HG03439 (cell line): ENCODE data around the gene DYRK1B.

Experiments
- ATAC-seq: cut with Tn5 transposase; IDR thresholded peaks from one replicate; pipeline ENCODE4 v1.9.1; 2021; ENCODE audit warnings: mild to moderate bottlenecking, moderate library complexity; ENCODE audit not compliant: unreplicated experiment

Gene DYRK1B

DNA sequence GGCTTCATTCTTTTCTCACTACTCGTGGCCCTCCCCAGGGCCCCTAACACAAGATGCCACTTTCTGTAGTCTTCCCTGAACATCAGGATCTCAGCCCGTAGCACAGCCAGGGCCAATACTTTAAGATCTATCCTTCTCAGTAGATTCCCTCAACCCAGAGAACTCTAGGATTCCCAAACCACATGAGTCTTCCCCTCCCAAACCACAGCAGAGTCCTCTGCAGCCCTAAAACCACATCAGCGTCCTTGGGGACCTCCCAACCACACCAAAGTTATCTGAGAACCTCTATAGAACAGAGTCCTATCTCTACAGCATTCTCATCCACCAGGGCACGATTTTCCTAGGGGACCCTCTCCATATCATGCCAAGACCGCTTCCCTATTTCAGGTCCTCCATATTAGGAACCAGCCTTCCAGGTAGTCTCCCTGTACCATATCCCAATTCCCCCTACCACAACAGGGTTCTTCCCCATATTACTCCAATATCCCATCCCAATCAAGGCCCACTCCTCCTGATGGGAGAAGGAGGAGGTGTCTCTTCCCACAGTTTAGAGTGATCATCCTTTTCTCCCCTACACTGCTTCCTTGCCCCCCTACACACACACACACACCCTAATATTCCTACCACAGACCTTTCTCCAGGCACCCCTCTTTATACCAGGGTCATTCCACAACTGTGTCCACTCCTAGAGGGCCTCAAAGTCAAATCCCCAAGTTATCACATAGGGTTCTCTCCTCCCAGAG, 1.4 kb downstream of the DYRK1B start:
- no peak for ATAC-seq

DNA sequence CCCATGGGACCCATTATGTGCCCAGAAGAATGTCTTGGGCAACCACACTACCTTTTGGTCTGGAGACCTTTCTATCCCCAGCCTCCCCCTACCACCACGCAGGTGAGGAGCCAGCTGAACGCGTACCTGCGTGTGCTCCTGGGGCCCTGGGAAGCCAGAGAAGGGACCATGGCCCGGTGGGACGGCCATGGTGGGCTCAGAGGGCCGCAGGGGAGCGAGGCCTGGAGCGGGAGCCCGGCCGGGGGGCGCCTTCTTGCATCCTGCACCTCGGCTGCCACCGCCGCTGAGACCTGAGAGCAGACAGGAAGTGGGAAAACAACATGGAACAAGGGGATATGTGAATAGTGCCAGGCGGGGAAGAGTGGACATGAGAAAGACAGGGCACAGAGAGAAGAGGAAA, 2.3 kb downstream of the DYRK1B start:
- ATAC-seq: no peak

DNA sequence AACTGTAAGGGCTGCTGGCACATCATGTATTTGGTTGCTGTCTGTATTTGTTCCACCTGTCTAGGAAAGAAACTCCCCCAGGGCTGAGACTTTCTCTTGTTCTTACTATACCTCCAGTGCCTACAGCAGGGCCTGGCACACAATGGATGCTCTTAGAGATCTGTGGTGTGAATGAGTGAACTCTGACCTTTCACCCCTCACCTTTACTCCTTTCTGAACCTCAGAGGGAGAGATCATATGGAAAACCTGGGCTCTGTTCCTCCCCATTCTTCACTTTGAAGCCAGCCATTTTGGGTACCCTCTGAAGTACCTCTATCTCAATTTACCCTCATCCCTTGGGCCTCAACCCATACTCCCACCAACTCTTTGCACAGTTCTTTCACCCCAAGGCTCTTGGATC, 3.1 kb downstream of the DYRK1B start:
- no peak for ATAC-seq

DNA sequence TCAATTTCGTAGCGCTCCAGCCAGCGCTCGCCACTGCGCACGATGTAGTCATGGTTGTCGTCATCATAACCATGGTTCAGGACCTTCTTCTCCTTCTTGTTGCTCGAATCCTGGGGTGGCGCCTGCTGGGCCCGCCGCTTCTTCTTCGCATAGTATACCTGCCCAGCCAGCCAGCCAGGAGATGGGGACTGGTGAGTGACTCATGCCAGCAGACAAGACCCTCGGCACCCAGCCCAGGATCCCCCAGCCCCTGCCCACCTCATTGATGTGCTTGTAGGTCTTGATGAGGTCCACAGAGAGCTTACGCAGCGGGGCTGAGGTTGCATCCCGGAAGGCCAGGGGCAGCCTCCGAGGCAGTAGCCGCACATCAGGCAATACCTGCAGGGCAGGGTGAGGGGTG, 3.6 kb downstream of the DYRK1B start:
- no peak for ATAC-seq

DNA sequence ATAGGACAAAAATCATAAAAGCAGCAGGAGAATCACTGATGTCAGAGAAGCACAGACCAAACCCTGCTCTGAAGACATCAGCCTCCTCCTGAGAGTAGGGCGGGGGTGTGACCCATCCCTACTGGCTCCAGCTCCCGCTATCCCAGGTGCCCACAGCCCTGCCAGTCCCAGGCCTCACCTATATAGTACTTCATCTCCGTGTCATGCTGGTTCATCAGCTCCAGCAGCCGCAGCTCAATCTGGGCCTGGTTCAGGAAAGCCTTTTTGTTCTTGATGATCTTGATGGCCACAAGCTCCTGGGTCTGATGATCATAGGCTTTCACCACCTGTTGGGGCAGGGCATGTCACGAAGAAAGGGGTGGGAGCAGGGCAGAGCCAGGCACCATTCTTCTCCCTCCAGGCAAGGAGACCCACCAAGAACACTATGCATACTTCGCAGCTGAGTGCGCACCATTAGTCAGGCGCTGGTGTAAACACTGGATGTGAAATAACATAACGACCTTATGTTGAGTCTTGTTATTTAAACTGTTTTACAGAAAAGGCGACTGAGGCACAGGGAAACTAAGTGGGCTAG, 4.2 kb downstream of the DYRK1B start:
- ATAC-seq: no peak

DNA sequence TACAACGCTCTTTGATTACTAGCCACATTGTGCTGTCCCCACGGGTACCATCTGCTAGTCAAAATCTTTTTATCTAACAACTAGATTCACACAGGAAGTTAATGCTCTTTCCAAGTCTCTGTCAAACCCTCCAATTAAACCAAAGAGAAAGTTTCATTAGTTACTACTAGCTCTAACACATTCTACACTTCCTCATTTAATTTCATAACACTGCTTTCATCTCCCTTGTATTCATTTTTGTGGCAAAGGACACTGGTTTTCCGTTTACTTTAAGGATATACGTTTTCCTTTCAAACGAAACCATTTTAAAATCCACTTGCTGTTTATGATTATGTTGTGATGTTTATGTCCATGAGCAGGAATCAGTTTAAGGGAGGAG, 5.3 kb downstream of the DYRK1B start:
- no peak for ATAC-seq

DNA sequence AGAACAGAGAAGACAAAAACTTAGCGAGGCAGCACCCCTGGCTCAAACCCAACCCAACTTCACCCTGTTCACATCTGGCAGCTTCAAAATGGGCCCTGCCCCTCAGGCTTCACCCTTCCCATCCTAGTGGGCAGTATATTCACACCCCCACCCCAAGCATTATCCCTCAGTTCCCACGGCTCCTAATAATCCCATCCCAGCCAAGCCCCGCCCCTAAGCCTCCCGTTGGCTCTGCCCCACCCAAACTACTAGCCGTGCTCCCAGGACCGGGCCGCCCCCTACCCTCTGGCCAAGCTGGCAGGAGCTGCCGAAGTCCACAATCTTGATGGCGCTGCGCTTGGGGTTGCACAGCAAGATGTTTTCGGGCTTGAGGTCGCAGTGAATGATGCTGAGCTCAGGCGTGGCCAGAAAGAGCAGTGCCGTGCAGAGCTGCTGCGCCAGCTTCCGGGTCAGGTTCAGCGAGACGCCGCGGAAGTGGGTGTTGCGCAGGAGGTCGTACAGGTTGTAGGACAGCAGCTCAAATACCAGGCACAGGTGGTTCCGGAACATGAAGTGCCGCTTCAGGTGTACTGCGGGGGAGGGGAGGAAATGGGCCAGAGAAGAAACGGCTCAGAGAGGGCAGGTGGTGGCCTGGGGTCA, 5.8 kb downstream of the DYRK1B start:
- no peak for ATAC-seq

DNA sequence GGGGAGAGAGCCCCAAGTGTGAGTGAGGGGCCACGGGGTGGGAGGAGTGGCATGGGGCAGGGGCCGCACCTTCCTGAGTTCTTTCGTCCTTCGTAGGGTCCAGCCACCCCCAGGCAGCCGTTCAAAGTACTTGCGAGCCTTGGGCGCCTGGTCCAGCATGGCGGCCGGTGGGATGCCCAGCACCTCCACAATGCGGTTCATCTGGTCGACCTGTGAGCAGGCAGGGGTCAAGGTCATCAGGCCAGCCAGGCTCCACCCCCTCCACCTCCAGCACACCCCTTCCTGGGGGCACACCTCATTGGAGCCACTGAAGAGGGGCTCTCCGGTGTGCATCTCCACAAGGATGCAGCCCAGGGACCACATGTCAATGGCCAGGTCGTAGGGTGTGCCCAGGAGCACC, 6.7 kb downstream of the DYRK1B start:
- ATAC-seq: no peak

DNA sequence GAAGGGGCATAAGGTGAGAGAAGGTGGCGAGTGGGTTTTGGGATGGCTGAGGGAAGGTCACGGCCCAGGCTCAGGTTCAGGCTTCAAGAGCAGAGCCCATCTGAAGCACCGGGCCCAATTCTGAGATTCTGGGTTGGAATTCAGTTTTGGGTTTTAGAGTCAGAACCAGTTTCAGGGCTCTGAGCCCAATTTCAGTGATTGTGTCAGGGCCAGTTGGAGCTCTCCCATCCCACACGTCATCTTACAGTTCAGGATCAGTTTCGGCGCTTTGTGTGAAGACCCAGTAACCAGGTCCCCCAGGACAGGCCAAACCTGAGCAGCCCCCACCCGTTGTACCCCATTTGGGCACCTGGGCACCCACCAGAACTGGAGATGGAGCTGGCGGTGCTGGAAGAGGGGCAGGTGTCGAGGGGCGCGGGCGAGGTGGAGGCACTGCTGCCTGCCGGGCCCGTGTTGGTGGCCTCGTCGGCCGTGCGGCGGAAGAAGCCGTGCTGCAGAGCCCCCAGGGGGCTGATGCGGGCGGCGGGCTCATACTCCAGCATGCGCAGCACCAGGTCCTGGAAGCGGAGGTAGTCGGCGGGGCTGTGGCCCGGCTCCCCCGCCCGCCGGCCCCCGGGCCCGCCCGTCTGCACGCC, 7.5 kb downstream of the DYRK1B start:
- no peak for ATAC-seq

DNA sequence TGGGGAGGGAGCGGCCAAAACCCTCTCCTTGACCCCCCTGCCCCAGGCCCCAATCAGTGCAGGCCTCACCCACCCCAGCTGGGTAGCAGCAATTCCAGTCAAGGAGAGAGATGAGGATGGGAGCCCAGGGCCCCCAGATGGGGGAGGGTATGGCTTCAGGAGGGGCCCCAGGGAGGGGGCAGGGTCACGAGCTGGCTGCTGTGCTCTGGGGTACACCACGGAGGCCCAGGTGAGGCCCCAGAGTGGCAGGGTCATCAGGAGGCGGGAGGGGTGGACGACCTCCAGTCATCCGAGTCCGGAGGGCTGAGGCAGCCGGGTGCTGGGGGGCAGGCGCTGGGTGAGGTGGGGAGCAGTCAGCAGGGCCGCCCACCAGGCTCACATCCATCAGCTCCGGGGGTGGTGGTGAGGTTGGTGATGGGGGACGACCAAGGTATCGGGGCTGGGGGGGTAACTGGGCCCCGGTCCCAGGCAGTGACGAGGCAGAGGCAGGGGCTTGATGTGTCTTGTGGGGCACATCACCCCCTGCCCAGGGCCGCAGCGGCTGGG, 8.4 kb downstream of the DYRK1B start:
- no peak for ATAC-seq

DNA sequence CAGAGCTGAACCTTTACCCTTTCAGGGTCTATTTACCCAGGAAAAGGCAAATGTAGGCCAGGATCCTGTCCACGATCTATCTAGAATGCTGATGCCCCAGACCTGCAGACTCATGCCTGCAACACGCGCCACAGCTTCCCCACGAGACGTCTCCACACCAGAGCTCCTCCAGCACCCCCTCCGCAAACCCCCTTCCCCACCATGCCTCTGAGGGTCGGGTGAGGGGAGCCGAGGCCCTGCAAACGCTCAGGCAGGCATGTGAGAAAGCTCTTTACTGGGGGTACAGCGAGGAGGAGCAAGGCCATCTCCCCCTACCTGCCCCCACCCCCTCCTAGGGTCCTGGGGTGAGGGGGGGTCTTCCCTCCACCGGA, 8.9 kb downstream of the DYRK1B start:
- no peak for ATAC-seq

DNA sequence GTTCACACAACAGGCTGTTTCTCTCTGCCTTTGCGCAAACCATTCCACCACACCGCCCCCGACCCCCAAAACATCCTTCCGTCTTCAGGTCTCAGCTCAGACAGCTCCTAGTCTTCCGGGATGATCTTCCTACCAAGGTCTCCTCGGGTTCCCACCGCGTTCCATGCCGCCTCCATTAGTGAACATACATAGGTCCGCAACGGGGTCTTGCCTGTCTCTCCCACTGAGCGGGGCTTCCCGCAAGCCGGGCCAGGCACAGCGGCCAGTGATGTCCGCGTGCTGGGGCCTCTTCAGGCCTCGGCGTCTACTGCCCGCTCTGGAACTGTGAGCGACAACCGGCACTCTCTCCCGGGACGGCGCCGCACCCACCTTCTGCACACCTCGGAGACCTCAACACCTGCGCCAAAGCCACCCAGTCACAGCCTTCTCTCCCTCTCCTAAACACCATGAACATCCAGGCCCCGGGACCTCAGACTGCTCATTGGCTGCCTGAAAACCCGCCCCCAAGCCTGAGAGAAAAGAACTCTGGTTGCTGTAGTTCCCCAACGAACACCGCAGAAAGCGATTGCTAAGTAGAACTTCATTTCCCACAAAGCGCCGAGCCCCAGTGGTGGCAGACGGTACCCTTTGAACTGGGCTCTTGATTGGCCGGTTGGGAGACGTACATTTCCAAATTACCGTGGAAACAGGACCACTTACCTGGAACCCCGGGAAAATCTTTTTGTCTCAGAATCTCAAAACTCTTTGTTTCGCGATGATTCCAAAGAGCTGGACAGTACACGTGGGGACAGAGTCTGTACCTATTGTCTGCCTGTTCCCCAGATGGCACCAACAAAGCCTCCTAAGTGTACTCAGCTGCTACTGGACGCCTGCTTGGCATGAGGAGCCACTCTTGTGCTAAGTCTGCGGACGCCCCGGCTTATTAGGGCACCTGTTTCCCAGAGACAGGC, 9.5 kb downstream of the DYRK1B start:
- ATAC-seq: peak; percentile 58

DNA sequence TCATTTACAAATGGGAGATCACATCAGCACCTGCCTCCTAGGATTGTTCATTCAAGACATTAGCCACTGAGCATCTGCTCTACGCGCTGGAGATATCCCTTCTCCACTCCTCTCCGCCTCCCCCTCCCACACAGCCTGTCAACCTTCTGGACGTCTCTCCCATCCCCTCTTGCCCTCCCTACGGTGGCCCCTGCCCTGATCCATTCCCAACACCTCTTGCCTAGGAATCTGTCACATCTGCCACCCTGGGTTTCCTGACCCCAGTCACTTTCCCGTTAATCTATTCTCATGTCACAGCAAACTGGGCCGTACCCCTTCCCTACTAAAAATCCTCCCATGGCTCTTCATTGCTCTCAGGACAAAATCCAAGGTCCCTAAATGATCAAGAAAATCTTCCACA, 10.3 kb downstream of the DYRK1B start:
- no peak for ATAC-seq

DNA sequence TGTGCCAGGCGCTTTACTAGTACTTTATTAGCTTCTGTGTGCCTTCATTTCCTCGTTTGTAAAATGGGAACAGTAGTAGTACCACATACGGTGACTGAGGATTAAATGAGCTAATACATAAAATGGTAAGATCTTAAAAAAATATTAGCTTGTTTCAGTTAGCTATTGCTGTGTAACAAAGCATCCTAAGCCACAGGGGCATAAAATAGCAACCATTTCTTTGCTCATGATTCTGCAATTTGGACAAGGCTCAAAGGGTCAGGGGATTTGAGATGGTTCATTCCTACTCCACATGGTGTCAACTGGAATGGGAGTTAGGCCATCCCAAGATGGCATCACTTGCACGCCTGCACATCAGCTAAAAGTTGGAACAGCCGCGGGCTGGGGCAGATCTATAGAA, 13.3 kb downstream of the DYRK1B start:
- no peak for ATAC-seq

DNA sequence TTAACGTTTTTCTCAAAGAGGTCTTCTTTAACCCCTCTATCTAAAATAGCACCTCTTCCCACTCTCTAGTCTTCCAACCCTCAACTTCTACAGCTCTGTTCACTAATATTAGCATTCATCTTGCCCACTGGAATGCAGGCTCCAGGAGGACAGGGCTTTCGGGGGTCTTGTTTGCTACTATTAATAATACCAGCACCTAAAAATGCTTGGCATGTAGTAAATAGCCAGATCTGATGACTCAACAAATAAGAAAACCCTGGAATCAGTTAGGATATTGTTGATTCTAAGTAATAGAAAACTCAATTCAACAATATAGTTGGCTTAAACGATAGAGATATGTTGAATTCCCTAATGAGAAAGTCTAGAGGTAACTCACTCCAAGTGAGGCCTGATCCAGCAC, 14.2 kb downstream of the DYRK1B start:
- ATAC-seq: no peak

DNA sequence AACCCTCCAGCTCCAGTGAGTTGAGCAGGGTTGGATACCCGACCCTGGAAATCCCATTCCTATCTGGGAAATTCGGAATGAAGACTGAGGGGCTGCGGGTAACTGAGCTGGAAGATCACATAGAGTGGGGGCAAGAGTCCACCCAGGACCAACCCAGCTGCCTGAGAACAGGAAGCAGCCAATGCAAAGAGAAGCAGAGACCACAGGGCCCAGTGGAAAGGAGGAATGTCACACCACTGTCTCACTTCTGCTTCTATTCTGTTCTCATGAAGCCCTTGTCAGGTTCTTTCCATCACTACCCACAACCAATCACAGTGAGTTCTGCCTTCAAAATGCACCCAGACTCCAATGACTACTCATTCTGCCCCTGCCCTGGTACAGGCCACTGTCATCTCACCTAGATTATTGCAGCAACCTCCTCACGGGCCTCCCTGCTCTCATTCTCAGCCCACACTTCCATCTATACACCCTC, 15.3 kb downstream of the DYRK1B start:
- peak; percentile 53 for ATAC-seq

DNA sequence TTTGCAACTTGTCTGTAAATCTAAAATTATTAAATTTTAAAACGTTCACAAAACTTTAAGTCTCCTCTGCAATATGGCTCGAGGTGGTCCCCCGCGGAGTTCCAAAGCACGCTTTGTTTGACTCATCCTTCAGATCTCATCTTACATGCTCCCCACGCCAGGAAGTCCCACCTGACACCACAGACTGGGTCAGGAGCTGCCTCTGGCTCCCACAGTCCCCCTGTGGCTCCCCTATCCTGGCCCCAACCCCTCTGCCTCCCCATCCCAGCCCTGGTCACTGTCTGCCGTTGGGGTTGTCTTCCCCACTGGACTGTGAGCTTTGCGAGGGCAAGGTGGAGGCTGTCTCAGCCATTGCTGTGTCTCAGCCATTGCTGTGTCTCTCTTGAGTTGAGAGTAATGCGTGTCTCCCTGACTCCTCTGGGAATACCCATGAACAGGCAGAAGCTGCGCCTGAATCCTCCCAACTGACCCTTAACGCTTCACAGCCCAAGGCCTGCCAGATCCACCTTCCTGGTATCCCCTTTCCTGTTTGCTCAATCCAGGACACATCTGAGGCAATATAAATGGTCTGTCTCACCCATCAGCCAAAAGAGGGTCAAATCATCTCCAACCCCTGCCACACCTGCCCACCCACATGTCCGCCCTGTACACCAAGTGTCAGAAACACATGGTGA, 15.9 kb downstream of the DYRK1B start:
- no peak for ATAC-seq

DNA sequence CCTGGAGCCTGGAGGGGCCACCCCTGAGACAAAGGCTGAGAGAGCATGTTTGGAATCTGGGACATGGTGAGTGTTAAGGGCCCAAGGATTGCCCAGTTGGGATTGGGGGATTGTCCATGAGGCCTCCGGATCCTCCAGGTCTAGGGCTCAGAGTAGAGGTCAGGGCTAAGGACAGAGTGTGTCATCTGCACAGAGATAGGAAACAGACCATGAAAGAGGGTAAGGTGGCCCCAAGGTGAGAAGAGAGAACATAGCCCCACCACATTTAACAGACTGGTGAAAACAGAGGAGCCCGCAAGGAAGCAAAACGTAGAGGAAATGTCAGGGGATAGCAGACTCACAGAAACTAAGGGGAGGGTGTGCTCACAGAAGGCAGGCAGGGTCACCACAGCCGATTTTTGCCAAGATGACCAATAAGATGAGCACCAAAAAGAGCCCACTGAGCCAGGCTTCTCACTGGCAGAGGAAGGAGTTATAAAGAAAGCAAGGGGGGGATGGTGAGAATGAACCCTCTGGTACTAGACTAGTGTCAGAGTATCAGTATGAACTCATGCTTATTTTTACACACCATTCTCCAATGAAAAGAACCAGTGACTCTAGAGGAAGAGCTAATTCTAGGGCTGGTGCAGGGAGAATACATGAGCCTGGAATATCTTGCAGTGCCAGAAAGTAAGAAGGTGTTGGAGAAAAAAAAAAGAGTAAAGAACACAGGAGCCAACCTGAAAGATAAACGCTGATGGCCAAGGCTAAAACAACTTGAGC, 17.5 kb downstream of the DYRK1B start:
- no peak for ATAC-seq

DNA sequence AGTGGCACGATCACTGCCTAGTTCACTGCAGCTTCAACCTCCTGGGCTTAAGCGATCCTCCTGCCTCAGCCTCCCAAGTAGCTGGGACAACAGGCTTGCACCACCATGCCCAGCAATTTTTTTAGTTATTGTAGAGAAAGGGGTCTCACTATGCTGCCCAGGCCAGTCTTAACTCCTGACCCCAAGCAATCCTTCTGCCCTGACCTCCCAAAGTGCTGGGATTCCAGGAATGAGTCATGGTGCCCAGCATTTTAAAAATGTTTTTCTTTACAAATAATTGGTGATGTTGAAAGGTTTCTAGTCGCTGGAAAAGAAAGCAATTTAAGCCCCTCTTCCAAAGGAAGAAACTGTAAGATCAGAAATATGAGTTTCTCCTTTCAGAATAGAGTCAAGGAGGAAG, 19.4 kb downstream of the DYRK1B start:
- no peak for ATAC-seq
